SU-DHL-6 (cell line): ENCODE data around the gene CAAP1.

Experiments used
- H2AFZ ChIP-seq: fragments of 200-600 bp; sonication (generic); 2 replicates; pipeline ENCODE4 v1.6.1; 2014; ENCODE audit warnings: low read depth, mild to moderate bottlenecking, moderate library complexity, mixed read lengths, antibody characterized with exemption, low read length; ENCODE audit not compliant: severe bottlenecking
- H3F3A ChIP-seq: fragments of 200-600 bp; shearing (Covaris generic); 2 replicates; pipeline ENCODE4 v1.6.0; 2016; ENCODE audit warnings: antibody characterized with exemption, mild to moderate bottlenecking; ENCODE audit not compliant: insufficient read depth
- H3K27ac ChIP-seq: fragments of 200-600 bp; sonication (generic); 2 replicates; pipeline ENCODE4 v1.5.1; 2016; ENCODE audit warnings: low read depth, mild to moderate bottlenecking, low read length, moderate library complexity, mixed read lengths
- H3K27me3 ChIP-seq: fragments of 200-600 bp; sonication (generic), shearing (Covaris generic); 2 replicates; pipeline ENCODE4 v1.6.0; 2014; ENCODE audit warnings: mild to moderate bottlenecking, low read length
- H3K36me3 ChIP-seq: fragments of 200-600 bp; sonication (generic); 2 replicates; pipeline ENCODE4 v1.6.1; 2014; ENCODE audit warnings: mild to moderate bottlenecking, low read length, mixed read lengths
- H3K4me2 ChIP-seq: fragments of 300-600, 200-600 bp; shearing (Covaris generic), sonication (generic); 2 replicates; pipeline ENCODE4 v1.6.0; 2014; ENCODE audit warnings: low read length, low read depth, mild to moderate bottlenecking; ENCODE audit not compliant: poor library complexity, severe bottlenecking
- H3K4me3 ChIP-seq: fragments of 200-600 bp; sonication (generic); 2 replicates; pipeline ENCODE4 v1.5.1; 2014; ENCODE audit warnings: antibody characterized with exemption, low read length, mild to moderate bottlenecking, mixed read lengths; ENCODE audit not compliant: insufficient read depth, poor library complexity, severe bottlenecking
- H3K79me2 ChIP-seq: fragments of 200-600 bp; sonication (generic); 2 replicates; pipeline ENCODE4 v1.6.1; 2014; ENCODE audit warnings: mild to moderate bottlenecking, low read length, moderate library complexity; ENCODE audit not compliant: insufficient read depth
- H3K9ac ChIP-seq: fragments of 200-600 bp; sonication (generic); 2 replicates; pipeline ENCODE4 v1.7.0; 2014; ENCODE audit warnings: mild to moderate bottlenecking, low read length
- H3K9me2 ChIP-seq: fragments of 200-600 bp; sonication (generic); replicated peaks from 2 replicates; pipeline ENCODE4 v1.6.1; 2014; ENCODE audit warnings: low read length; ENCODE audit not compliant: insufficient read depth
- H3K9me3 ChIP-seq: fragments of 200-600 bp; sonication (generic); 2 replicates; pipeline ENCODE4 v1.6.1; 2014; ENCODE audit warnings: low read length, mixed read lengths; ENCODE audit not compliant: insufficient read depth
- H4K20me1 ChIP-seq: fragments of 200-600 bp; sonication (generic); 2 replicates; pipeline ENCODE4 v1.6.1; 2014; ENCODE audit warnings: low read depth, mild to moderate bottlenecking, antibody characterized with exemption, low read length, moderate library complexity, mixed read lengths
- EZH2phosphoT487 ChIP-seq: fragments of 200-600 bp; sonication (generic), shearing (Covaris generic); conservative IDR thresholded peaks from 2 replicates; pipeline ENCODE4 v1.6.1; 2018; ENCODE audit warnings: mild to moderate bottlenecking, antibody characterized with exemption, low read length, moderate library complexity, mixed read lengths
- TF ChIP-seq, protein P1 (sequence below): fragments of 200-600 bp; sonication (generic); IDR thresholded peaks from one replicate; pipeline ENCODE4 v1.5.1; 2017; ENCODE audit warnings: antibody characterized with exemption, mild to moderate bottlenecking, low read length, moderate library complexity; ENCODE audit not compliant: insufficient read depth, poor library complexity, severe bottlenecking

Gene CAAP1

DNA sequence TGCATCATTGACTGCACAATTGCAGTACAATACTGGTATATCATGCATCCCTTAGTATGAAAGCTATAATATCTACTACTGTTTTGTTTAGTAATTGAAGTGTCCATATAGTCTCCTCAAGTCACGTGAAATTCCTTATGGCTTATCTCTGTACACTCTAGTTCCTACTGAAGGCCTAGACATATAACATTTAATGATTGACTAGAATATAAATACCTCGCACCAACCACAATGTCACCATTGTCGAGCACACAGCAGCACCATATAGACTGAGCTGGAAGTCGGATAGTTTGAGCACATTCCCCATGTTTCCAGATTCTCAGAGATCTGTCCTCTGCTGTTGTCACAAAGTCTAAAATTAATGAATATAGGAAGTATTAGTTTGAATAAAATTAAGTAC, 33.0 kb upstream of the CAAP1 start:
- H3K9me2 ChIP-seq, result no peaks in the 10 kb centered on the region
- no peaks in the 10 kb centered on the region for H3K9me3 ChIP-seq
- TF ChIP-seq, protein P1, sequence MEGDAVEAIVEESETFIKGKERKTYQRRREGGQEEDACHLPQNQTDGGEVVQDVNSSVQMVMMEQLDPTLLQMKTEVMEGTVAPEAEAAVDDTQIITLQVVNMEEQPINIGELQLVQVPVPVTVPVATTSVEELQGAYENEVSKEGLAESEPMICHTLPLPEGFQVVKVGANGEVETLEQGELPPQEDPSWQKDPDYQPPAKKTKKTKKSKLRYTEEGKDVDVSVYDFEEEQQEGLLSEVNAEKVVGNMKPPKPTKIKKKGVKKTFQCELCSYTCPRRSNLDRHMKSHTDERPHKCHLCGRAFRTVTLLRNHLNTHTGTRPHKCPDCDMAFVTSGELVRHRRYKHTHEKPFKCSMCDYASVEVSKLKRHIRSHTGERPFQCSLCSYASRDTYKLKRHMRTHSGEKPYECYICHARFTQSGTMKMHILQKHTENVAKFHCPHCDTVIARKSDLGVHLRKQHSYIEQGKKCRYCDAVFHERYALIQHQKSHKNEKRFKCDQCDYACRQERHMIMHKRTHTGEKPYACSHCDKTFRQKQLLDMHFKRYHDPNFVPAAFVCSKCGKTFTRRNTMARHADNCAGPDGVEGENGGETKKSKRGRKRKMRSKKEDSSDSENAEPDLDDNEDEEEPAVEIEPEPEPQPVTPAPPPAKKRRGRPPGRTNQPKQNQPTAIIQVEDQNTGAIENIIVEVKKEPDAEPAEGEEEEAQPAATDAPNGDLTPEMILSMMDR, result no peak
- no peak for TF ChIP-seq EZH2phosphoT487
- H3K36me3 ChIP-seq, result peaks cover 55% of the 10 kb centered on the region
- H3K4me3 ChIP-seq, result no peak overlapping the region
- H3K9ac ChIP-seq, result no peak overlapping the region
- 0 out of 2 replicates have a peak, but pooled peaks cover 6% of the 10 kb centered on the region for H3K79me2 ChIP-seq
- H2AFZ ChIP-seq, result no peak overlapping the region
- H4K20me1 ChIP-seq, result no peaks in the 10 kb centered on the region
- no peaks in the 10 kb centered on the region for H3K27me3 ChIP-seq
- no peaks in the 10 kb centered on the region for H3F3A ChIP-seq
- H3K27ac ChIP-seq, result no peak overlapping the region
- no peak overlapping the region for H3K4me2 ChIP-seq

DNA sequence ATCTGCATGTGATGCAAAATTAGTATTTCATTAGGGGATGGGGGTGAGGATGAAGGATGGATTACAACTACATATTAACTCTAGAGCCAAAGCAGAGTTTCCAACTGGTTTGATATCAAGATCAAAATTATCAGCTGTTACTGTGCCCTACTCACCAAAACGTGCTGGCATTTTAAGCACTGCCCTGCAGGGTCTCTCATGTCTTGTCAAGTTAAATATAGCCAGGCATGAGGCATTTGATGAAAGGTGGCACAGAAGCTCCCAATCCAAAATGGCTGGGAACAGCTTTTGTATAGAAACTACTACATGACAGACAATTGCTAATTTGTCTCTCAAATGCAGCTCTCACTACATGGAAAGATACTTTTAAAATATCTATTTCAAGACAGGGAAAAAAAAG, 27.1 kb upstream of the CAAP1 start:
- Histone ChIP-seq H3K27me3 (no peaks in the 10 kb centered on the region), H2AFZ (no peak overlapping the region), H3F3A (no peaks in the 10 kb centered on the region), H3K27ac (no peak overlapping the region), H3K4me3 (no peak overlapping the region), H3K9ac (no peak overlapping the region), H3K9me2 (no peaks in the 10 kb centered on the region), H4K20me1 (no peaks in the 10 kb centered on the region), H3K36me3 (peaks cover 59% of the 10 kb centered on the region), H3K4me2 (no peak overlapping the region), H3K79me2 (no peaks in the 10 kb centered on the region), H3K9me3 (no peaks in the 10 kb centered on the region)
- no peak for TF ChIP-seq EZH2phosphoT487
- TF ChIP-seq, protein P1, result no peak

DNA sequence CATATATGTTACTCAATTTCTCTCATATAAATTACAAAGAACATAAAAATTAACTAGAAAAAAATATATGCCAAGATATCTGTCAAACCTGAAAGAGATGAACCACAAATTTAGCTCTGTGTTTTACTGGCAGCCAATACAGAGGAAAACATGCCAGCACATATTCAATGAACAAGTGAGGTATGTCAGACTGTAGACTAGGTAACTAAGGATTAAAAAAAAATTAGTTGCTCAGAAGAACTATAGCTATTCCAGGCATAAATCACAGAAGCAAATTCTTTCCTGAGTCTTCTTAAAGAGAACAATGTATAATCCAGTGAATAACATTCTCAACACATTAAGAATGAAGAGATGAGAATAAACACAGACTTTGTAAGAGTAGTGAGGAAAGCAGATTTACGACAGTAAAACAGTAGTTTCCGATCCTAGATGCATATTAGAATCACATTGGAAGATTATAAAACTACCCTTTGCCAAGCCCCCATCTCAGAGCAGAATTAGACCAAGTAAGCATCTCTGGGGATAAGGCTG, 20.6 kb upstream of the CAAP1 start:
- TF ChIP-seq EZH2phosphoT487, result no peak
- TF ChIP-seq, protein P1, result no peak
- no peak overlapping the region for H3K9ac ChIP-seq

More for the DNA sequence above, 20.6 kb upstream of the CAAP1 start:
- Histone ChIP-seq H3K79me2 (no peaks in the 10 kb centered on the region), H3K27ac (no peak overlapping the region), H3K9me3 (no peaks in the 10 kb centered on the region), H3K9me2 (no peaks in the 10 kb centered on the region), H3K36me3 (peaks cover 46% of the 10 kb centered on the region; the same call in 1 of the 2 replicates), H3K4me3 (no peak overlapping the region), H3F3A (no peaks in the 10 kb centered on the region), H4K20me1 (no peaks in the 10 kb centered on the region), H3K4me2 (no peak overlapping the region), H3K27me3 (no peaks in the 10 kb centered on the region), H2AFZ (no peak overlapping the region)
